Cortex of kidney (tissue), 1 donor: ENCODE results near the gene PAPOLG.
"Not testable (repeated sequence)": the region's sequence is repeated elsewhere in the genome, so short reads cannot be mapped to it uniquely, and the experiment has no call there.

Experiments
- DNase-seq: peaks from one replicate; lab custom pipeline; 2025; lab: John Stamatoyannopoulos, UW

Gene PAPOLG

GRCh38 chr2:60822987-60823386 lies 66.9 kb downstream of the PAPOLG start:
- no peak for DNase-seq

GRCh38 chr2:60823694-60824305 lies 67.7 kb downstream of the PAPOLG start:
- no peak for DNase-seq

- DNase-seq: no peak
Measured at GRCh38 chr2:60825666-60826065, 69.6 kb downstream of the PAPOLG start.

DNA sequence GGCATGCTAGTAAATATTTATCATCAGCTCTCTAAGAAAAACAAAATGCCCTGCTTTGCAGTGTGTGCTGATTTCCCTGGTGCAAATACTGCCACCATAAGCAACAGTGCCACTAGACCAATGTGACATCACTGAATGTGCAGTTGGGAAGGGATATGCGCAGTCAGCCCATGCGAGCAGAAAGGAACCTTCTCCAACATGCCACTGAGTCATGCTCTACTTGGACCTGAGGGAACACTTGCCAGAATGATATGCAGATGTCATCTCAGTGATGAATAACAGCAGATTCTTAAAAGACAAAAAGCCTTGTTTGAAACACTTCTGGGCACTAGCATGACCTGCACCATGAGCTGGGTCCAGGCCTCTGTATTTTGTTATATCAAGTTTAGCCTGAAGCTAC lies 70.0 kb downstream of the PAPOLG start:
- DNase-seq: no peak

GRCh38 chr2:60826860-60827259 lies 70.8 kb downstream of the PAPOLG start:
- DNase-seq: not testable (repeated sequence)

- no peak for DNase-seq
Measured at GRCh38 chr2:60827369-60827768, 71.3 kb downstream of the PAPOLG start.

GRCh38 chr2:60830991-60831390 lies 74.9 kb downstream of the PAPOLG start:
- no peak for DNase-seq

- DNase-seq: no peak
Measured at GRCh38 chr2:60831921-60832320, 75.9 kb downstream of the PAPOLG start.

DNA sequence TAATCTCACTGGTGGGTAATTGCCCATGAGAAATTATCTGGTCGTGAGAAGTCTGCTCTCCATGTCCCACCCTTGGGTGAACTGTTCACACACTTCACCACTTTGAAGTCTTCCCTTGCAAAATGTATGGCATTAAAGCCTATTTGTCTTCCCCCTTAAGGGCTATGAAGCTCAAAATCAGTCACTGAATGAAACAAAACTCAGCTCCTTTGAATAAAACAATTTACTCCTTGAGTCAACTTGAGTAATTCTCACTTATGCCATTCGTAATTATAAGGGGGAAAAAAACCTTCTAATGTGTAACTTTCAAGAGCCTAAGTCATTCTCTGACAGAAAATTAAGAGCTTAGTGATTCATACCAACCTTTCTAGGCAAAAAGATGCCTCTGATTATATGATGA lies 76.6 kb downstream of the PAPOLG start:
- DNase-seq: no peak

GRCh38 chr2:60834270-60834717 lies 78.2 kb downstream of the PAPOLG start:
- no peak for DNase-seq

- DNase-seq: no peak
Measured at GRCh38 chr2:60836491-60836890, 80.4 kb downstream of the PAPOLG start.

GRCh38 chr2:60837123-60837522 lies 81.1 kb downstream of the PAPOLG start:
- DNase-seq: no peak

- DNase-seq: no peak
Measured at GRCh38 chr2:60838481-60838880, 82.4 kb downstream of the PAPOLG start.

DNA sequence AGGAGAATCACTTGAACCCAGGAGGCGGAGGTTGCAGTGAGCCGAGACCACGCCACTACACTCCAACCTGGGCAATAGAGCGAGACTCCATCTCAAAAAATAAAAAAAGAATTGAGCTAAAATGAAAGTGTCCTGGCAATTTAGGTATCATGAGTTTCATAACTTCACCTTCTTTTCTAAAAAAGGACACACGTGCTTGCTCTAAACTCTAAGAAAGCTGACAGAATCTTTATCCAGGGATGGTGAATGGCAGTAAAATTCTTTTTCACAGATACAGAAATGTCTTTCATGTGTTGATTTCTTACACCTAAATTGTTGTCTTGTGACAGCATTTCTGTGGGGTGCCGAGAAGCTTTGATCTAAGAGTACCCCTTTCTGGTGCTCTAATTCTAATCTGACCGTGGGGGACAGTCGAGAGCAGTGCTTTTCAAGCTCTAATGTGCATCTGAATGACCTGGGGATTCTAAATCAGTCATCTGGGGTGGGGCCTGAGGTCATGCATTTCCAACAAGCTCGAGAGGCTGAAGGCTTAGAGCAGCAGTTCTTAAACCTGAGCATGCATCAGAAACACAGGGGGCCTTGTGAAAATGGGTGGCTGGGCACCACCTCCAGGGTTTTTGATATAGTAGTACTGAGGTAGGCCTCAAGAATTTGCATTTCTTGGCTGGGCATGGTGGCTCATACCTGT lies 83.2 kb downstream of the PAPOLG start:
- DNase-seq: no peak

GRCh38 chr2:60840880-60841279 lies 84.8 kb downstream of the PAPOLG start:
- DNase-seq: no peak

GRCh38 chr2:60843006-60843405 lies 86.9 kb downstream of the PAPOLG start:
- no peak for DNase-seq

- DNase-seq: no peak
Measured at GRCh38 chr2:60844105-60844504, 88.0 kb downstream of the PAPOLG start.

GRCh38 chr2:60847854-60848253 lies 91.8 kb downstream of the PAPOLG start:
- DNase-seq: no peak
